ENCODE results near the gene RPL27.
"Not testable (repeated sequence)": the region's sequence is repeated elsewhere in the genome, so short reads cannot be mapped to it uniquely, and the experiment has no call there.

DNA sequence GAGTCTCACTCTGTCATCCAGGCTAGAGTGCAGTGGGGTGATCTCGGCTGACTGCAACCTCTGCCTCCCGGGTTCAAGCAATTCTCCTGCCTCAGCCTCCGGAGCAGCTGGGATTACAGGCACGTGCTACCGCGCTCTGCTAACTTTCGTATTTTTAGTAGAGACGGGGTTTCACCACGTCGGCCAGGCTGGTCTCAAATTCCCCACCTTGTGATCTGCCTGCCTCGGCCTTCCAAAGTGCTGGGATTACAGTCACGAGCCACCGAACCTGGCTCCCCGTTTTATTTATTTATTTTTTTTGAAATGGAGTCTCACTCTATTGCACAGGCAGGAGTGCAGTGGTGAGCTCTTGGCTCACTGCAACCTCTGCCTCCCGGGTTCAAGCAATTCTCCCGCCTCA, 22.5 kb upstream of the RPL27 start:
- TF ChIP-seq, protein P1, sequence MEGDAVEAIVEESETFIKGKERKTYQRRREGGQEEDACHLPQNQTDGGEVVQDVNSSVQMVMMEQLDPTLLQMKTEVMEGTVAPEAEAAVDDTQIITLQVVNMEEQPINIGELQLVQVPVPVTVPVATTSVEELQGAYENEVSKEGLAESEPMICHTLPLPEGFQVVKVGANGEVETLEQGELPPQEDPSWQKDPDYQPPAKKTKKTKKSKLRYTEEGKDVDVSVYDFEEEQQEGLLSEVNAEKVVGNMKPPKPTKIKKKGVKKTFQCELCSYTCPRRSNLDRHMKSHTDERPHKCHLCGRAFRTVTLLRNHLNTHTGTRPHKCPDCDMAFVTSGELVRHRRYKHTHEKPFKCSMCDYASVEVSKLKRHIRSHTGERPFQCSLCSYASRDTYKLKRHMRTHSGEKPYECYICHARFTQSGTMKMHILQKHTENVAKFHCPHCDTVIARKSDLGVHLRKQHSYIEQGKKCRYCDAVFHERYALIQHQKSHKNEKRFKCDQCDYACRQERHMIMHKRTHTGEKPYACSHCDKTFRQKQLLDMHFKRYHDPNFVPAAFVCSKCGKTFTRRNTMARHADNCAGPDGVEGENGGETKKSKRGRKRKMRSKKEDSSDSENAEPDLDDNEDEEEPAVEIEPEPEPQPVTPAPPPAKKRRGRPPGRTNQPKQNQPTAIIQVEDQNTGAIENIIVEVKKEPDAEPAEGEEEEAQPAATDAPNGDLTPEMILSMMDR (IDR thresholded peaks at IDR 0.05), result not testable (repeated sequence)
- not testable (repeated sequence) for TF ChIP-seq POLR2A (IDR thresholded peaks at IDR 0.05)
